H9 (cell line): Measurements from ENCODE around the gene RPS23. TPM values are rescaled to one million over a fixed set of nuclear protein-coding genes. Genes with fewer than 3 reads are reported as not detected.

Experiments used
- DNase-seq: peaks from one replicate; pipeline ENCODE4 v3.0.0-alpha.2; 2017
- H2AFZ ChIP-seq: one replicate; pipeline ENCODE4 v1.6.1; 2013; ENCODE audit warnings: mild to moderate bottlenecking, low read length, control low read depth, moderate library complexity
- H2AK5ac ChIP-seq: 2 replicates; pipeline ENCODE4 v1.6.1; 2013; ENCODE audit warnings: low read length, control low read depth, mixed read lengths; ENCODE audit not compliant: insufficient read length
- H2BK120ac ChIP-seq: one replicate; pipeline ENCODE4 v1.6.1; 2013; ENCODE audit warnings: low read depth, mild to moderate bottlenecking, low read length, control low read depth, inconsistent platforms; ENCODE audit not compliant: poor library complexity, severe bottlenecking
- H2BK12ac ChIP-seq: 2 replicates; pipeline ENCODE4 v1.6.1; 2013; ENCODE audit warnings: low read length, control low read depth, mixed read lengths, low read depth; ENCODE audit not compliant: insufficient read length
- H2BK15ac ChIP-seq: 2 replicates; pipeline ENCODE4 v1.6.1; 2013; ENCODE audit warnings: low read depth, low read length, control low read depth
- H2BK20ac ChIP-seq: one replicate; pipeline ENCODE4 v1.6.1; 2013; ENCODE audit warnings: low read depth, mild to moderate bottlenecking, low read length, control low read depth, inconsistent platforms; ENCODE audit not compliant: poor library complexity, severe bottlenecking
- H2BK5ac ChIP-seq: 2 replicates; pipeline ENCODE4 v1.6.1; 2013; ENCODE audit warnings: low read length, control low read depth, mixed read lengths; ENCODE audit not compliant: insufficient read length
- H3K14ac ChIP-seq: 2 replicates; pipeline ENCODE4 v1.6.1; 2013; ENCODE audit warnings: low read length, control low read depth; ENCODE audit not compliant: insufficient read depth
- H3K18ac ChIP-seq: 2 replicates; pipeline ENCODE4 v1.6.1; 2013; ENCODE audit warnings: low read depth, mild to moderate bottlenecking, mixed read lengths, low read length, control low read depth; ENCODE audit not compliant: insufficient read length
- H3K23ac ChIP-seq: 2 replicates; pipeline ENCODE4 v1.6.1; 2013; ENCODE audit warnings: low read length, control low read depth, mixed read lengths, low read depth; ENCODE audit not compliant: insufficient read length
- H3K23me2 ChIP-seq: 2 replicates; pipeline ENCODE4 v1.6.1; 2013; ENCODE audit warnings: low read depth, mild to moderate bottlenecking, mixed read lengths, low read length, control low read depth; ENCODE audit not compliant: insufficient read length, poor library complexity, severe bottlenecking
- H3K27ac ChIP-seq: 2 replicates; pipeline ENCODE4 v1.5.1; 2013; ENCODE audit warnings: low read length, control low read depth, mixed read lengths, low read depth; ENCODE audit not compliant: insufficient read length
- H3K27me3 ChIP-seq: 2 replicates; pipeline ENCODE4 v1.6.1; 2013; ENCODE audit warnings: low read length, control low read depth, inconsistent platforms; ENCODE audit not compliant: insufficient read depth
- H3K4ac ChIP-seq: 2 replicates; pipeline ENCODE4 v1.6.1; 2013; ENCODE audit warnings: low read depth, mild to moderate bottlenecking, control low read depth, inconsistent platforms, low read length, moderate library complexity
- H3K4me1 ChIP-seq: 2 replicates; pipeline ENCODE4 v1.6.1; 2013; ENCODE audit warnings: low read length, control low read depth, inconsistent platforms; ENCODE audit not compliant: insufficient read depth
- H3K4me2 ChIP-seq: 2 replicates; pipeline ENCODE4 v1.6.1; 2013; ENCODE audit warnings: low read length, control low read depth, mixed read lengths; ENCODE audit not compliant: insufficient read length, insufficient read depth
- H3K56ac ChIP-seq: 2 replicates; pipeline ENCODE4 v1.6.1; 2013; ENCODE audit warnings: low read depth, mild to moderate bottlenecking, mixed read lengths, low read length, control low read depth; ENCODE audit not compliant: insufficient read length
- H3K79me1 ChIP-seq: 2 replicates; pipeline ENCODE4 v1.6.1; 2013; ENCODE audit warnings: low read depth, mild to moderate bottlenecking, moderate library complexity, low read length, control low read depth, inconsistent platforms; ENCODE audit not compliant: insufficient read depth, poor library complexity, severe bottlenecking
- H3K79me2 ChIP-seq: 2 replicates; pipeline ENCODE4 v1.6.1; 2013; ENCODE audit warnings: low read length, control low read depth, inconsistent platforms; ENCODE audit not compliant: insufficient read depth
- H3K9ac ChIP-seq: 2 replicates; pipeline ENCODE4 v1.6.1; 2013; ENCODE audit warnings: low read length, control low read depth, mixed read lengths; ENCODE audit not compliant: insufficient read length; ENCODE audit errors: extremely low read depth
- H3K9me3 ChIP-seq: one replicate; pipeline ENCODE4 v1.6.1; 2013; ENCODE audit warnings: low read depth, low read length, inconsistent platforms; ENCODE audit not compliant: control insufficient read depth
- H3T11ph ChIP-seq: one replicate; pipeline ENCODE4 v1.6.1; 2013; ENCODE audit warnings: mild to moderate bottlenecking, low read length, control low read depth, inconsistent platforms
- H4K20me1 ChIP-seq: one replicate; pipeline ENCODE4 v1.6.1; 2013; ENCODE audit not compliant: control insufficient read depth, insufficient read length, insufficient read depth
- H4K5ac ChIP-seq: 2 replicates; pipeline ENCODE4 v1.6.1; 2013; ENCODE audit warnings: low read depth, mild to moderate bottlenecking, mixed read lengths, low read length, control low read depth; ENCODE audit not compliant: insufficient read length
- H4K8ac ChIP-seq: replicated peaks from 2 replicates; pipeline ENCODE4 v1.6.1; 2013; ENCODE audit warnings: low read length, control low read depth, mixed read lengths, low read depth; ENCODE audit not compliant: insufficient read length
- H4K91ac ChIP-seq: 2 replicates; pipeline ENCODE4 v1.6.1; 2013; ENCODE audit warnings: low read depth, mild to moderate bottlenecking, moderate library complexity, mixed read lengths, low read length, control low read depth; ENCODE audit not compliant: insufficient read length
- H3K27ac Mint-ChIP-seq, 3 experiments: 2 replicates in 2 of 3; 3 replicates in 1 of 3; pipeline ENCODE4 v1.8.0; 2020 to 2021; ENCODE audit warnings: mixed read lengths in 3 of 3, mild to moderate bottlenecking in 1 of 3, moderate library complexity in 1 of 3
- H3K27me3 Mint-ChIP-seq: 2 replicates; pipeline ENCODE4 v1.8.0; 2021; ENCODE audit warnings: low read depth, mild to moderate bottlenecking, moderate library complexity, mixed read lengths
- H3K36me3 Mint-ChIP-seq, 3 experiments: 2 replicates in 2 of 3; 3 replicates in 1 of 3; pipeline ENCODE4 v1.8.0; 2020 to 2021; ENCODE audit warnings: low read depth in 3 of 3, mixed read lengths in 3 of 3; ENCODE audit not compliant: insufficient read depth in 1 of 3
- H3K4me1 Mint-ChIP-seq, 2 experiments: 2 replicates each; pipeline ENCODE4 v1.8.0; 2020; ENCODE audit warnings: mixed read lengths in 2 of 2
- H3K4me3 Mint-ChIP-seq, 2 experiments: 2 replicates in 1 of 2; 3 replicates in 1 of 2; pipeline ENCODE4 v1.8.0; 2020 to 2021; ENCODE audit warnings: mild to moderate bottlenecking in 2 of 2, mixed read lengths in 2 of 2, moderate library complexity in 1 of 2
- H3K9me3 Mint-ChIP-seq, 2 experiments: 2 replicates in 1 of 2; 3 replicates in 1 of 2; pipeline ENCODE4 v1.8.0; 2020; ENCODE audit warnings: mild to moderate bottlenecking in 2 of 2, mixed read lengths in 2 of 2, moderate library complexity in 1 of 2
- CTCF ChIP-seq: fragments of 200-600 bp; sonication (generic); conservative IDR thresholded peaks from 3 replicates; pipeline ENCODE4 v1.8.0; 2021; ENCODE audit warnings: antibody characterized with exemption, mild to moderate bottlenecking
- WGBS: extraction: QIAGEN DNeasy Blood & Tissue Kit; methylation state at CpG from one replicate; pipeline ENCODE4 v1.1.7; 2013; ENCODE audit warnings: missing lambda C conversion rate, low lambda C conversion rate, mixed read lengths; ENCODE audit not compliant: insufficient read length; ENCODE audit errors: extremely low coverage; 5-methylcytosine and 5-hydroxymethylcytosine counted together
- total RNA-seq: library from RNA; stranded (reverse); gene quantifications from 2 replicates; pipeline ENCODE4 v1.2.1, GENCODE V29; 2021

RPS23 gene
- total RNA-seq, 1 experiment from 2014 or later: 2,916 TPM

- no peaks in the 10 kb centered on the region; the same call in 1 of the 2 replicates for H3K27me3 Mint-ChIP-seq
- no peaks in the 10 kb centered on the region for H3K9me3 ChIP-seq
- peaks cover 46 to 48% of the 10 kb centered on the region in 2 experiments for H3K4me1 Mint-ChIP-seq
- H3K9me3 Mint-ChIP-seq: peaks cover 3 to 4% of the 10 kb centered on the region in 2 experiments; a peak in 3 of 5 replicates
- H3K23ac ChIP-seq: no peak overlapping the region
- no peak overlapping the region for H3K14ac ChIP-seq
- H2AK5ac ChIP-seq: no peak overlapping the region
- H3K27me3 ChIP-seq: no peaks in the 10 kb centered on the region; the same call in 1 of the 2 replicates
- no CpG with 5 or more reads among the region's 4 CpGs for WGBS
- no peak overlapping the region for H4K5ac ChIP-seq
- H4K8ac ChIP-seq: no peak overlapping the region
- no peak overlapping the region for H3K27ac Mint-ChIP-seq
- no peaks in the 10 kb centered on the region for H4K20me1 ChIP-seq
- no peak overlapping the region for H3K4ac ChIP-seq
- no peak overlapping the region for H2BK120ac ChIP-seq
- no peak for DNase-seq
- no peak overlapping the region for H3K27ac ChIP-seq
- H3K79me2 ChIP-seq: no peaks in the 10 kb centered on the region
- H3K56ac ChIP-seq: no peak overlapping the region
- H2BK15ac ChIP-seq: no peak overlapping the region
- H3K9ac ChIP-seq: no peak overlapping the region
- H3K18ac ChIP-seq: no peak overlapping the region
- no peaks in the 10 kb centered on the region for H3K23me2 ChIP-seq
- TF ChIP-seq CTCF: peak; percentile 42; the same call in 2 of the 3 replicates
- H2BK12ac ChIP-seq: no peak overlapping the region
- no peak overlapping the region for H2BK20ac ChIP-seq
- no peaks in the 10 kb centered on the region for H3K79me1 ChIP-seq
- no peak overlapping the region for H3K4me2 ChIP-seq
- no peak overlapping the region for H2AFZ ChIP-seq
- no peak overlapping the region for H2BK5ac ChIP-seq
- no peak overlapping the region for H3T11ph ChIP-seq
- no peak overlapping the region for H3K4me3 Mint-ChIP-seq
- H3K4me1 ChIP-seq: peaks cover 4% of the 10 kb centered on the region; the same call in 1 of the 2 replicates
- no peak overlapping the region for H4K91ac ChIP-seq
- H3K36me3 Mint-ChIP-seq: peaks cover 0 to 5% (median 2%) of the 10 kb centered on the region in 3 experiments; a peak in 4 of 7 replicates
These were observed 18.8 kb upstream of the RPS23 start for GRCh38 chr5:82296929-82297328.
